K562 (cell line): ENCODE measurements around the gene ISY1. TPM values are rescaled to one million over a fixed set of nuclear protein-coding genes. Genes with fewer than 3 reads are reported as not detected.
A peak's percentile ranks its signal among the peaks of the same experiment; 100 is the strongest.

Source experiments
- DACH1 ChIP-seq: fragments of 450-650 bp; IDR thresholded peaks from 2 replicates; pipeline ENCODE4 v1.6.1; 2018; ENCODE audit not compliant: partially characterized antibody
- MGA ChIP-seq: fragments of 450-650 bp; IDR thresholded peaks from 2 replicates; pipeline ENCODE4 v1.6.1; 2016; ENCODE audit warnings: mild to moderate bottlenecking, moderate library complexity
- ZFP30 ChIP-seq: fragments of 250-450 bp; sonication (Bioruptor Pico); IDR thresholded peaks from 2 replicates; pipeline ENCODE4 v1.8.0; 2022; ENCODE audit warnings: moderate library complexity, mild to moderate bottlenecking, inconsistent platforms, borderline replicate concordance
- polyA plus RNA-seq, 8 experiments: library from polyadenylated mRNA; depleted of rRNA in 4 of 8; stranded (reverse) in 5 of 8; unstranded in 3 of 8; fragments of >200 nt; fragmentation: Nextera tagmentation in 2 of 8; fragmentation: Illumina TruSeq in 1 of 8; extraction: Ambion mirVana in 2 of 8; extraction: Trizol in 1 of 8; gene quantifications; 2 replicates each; pipeline versions ENCODE4 v1.2.1 to v1.2.3, GENCODE V29; 2011 to 2014; ENCODE audit warnings: inconsistent platforms in 1 of 8, missing spikeins in 1 of 8
- total RNA-seq, 7 experiments: library from RNA; depleted of rRNA in 6 of 7; stranded (reverse); fragments of >200 nt in 6 of 7; fragmentation: Illumina TruSeq in 2 of 7; extraction: Trizol in 2 of 7; gene quantifications; 2 replicates each; pipeline versions ENCODE4 v1.2.1 to v1.2.3, GENCODE V29; 2011 to 2021; ENCODE audit warnings: low replicate concordance in 1 of 7
- TF ChIP-seq, protein P1 (sequence below): fragments of 450-650 bp; formaldehyde crosslinking; IDR thresholded peaks from 2 replicates; pipeline ENCODE4 v1.4.0; 2022; ENCODE audit warnings: mild to moderate bottlenecking, moderate library complexity
- TF ChIP-seq, protein P2 (sequence below), 2 experiments: fragments of 450-650 bp; formaldehyde crosslinking in 1 of 2; IDR thresholded peaks; 2 replicates each; pipeline versions ENCODE4 v1.4.0 to v1.6.1; 2014 to 2020; ENCODE audit warnings: mild to moderate bottlenecking in 2 of 2, borderline replicate concordance in 1 of 2, low read depth in 1 of 2

ISY1 gene
- total and polyA plus RNA-seq, 9 of the 15 experiments (the other 6 are each of a cell fraction or from before 2014, with no cell fraction given) = 23.5 to 50.0 (median 32.9) TPM

DNA sequence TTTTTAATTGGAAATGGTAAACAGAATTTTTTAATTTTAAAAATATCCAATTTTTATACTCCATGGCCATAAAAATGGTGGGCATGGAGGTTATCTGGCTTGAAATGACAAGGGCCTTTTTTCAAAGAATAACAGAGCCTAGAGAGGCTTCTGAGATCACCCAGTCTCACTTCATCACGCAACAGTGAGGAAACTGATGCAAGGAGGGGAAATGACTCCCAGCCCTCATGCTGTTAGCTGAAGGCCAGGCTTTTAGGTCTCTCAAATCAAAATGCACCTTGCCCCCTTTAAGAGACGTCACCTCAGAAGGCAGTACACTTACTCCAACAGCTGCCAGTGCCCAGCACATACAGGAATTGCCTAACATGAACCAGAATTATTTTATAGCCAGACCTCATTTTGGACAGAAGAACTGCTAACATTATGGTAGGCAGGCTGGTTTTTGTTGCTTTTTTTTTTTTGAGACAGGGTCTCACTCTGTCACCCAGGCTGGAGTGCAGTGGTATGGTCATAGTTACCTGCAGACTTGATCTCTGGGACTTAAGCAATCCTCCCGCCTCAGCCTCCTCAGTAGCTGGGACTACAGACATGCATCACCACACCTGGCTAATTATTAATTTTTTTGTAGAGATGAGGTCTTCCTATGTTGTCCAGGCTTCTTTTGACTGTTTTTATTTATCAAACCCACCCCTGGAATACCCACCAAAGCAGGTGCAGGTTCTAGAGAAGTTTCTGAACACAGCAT is 48.4 kb downstream of the ISY1 start (continued):
- TF ChIP-seq MGA = peak; percentile 36; the same call in 1 of the 2 replicates
- no peak for TF ChIP-seq ZFP30 (CRISPR knock-in tag)
- TF ChIP-seq, protein P1, sequence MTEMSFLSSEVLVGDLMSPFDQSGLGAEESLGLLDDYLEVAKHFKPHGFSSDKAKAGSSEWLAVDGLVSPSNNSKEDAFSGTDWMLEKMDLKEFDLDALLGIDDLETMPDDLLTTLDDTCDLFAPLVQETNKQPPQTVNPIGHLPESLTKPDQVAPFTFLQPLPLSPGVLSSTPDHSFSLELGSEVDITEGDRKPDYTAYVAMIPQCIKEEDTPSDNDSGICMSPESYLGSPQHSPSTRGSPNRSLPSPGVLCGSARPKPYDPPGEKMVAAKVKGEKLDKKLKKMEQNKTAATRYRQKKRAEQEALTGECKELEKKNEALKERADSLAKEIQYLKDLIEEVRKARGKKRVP (CRISPR knock-in tag) = peak; percentile 93
- TF ChIP-seq, protein P2, sequence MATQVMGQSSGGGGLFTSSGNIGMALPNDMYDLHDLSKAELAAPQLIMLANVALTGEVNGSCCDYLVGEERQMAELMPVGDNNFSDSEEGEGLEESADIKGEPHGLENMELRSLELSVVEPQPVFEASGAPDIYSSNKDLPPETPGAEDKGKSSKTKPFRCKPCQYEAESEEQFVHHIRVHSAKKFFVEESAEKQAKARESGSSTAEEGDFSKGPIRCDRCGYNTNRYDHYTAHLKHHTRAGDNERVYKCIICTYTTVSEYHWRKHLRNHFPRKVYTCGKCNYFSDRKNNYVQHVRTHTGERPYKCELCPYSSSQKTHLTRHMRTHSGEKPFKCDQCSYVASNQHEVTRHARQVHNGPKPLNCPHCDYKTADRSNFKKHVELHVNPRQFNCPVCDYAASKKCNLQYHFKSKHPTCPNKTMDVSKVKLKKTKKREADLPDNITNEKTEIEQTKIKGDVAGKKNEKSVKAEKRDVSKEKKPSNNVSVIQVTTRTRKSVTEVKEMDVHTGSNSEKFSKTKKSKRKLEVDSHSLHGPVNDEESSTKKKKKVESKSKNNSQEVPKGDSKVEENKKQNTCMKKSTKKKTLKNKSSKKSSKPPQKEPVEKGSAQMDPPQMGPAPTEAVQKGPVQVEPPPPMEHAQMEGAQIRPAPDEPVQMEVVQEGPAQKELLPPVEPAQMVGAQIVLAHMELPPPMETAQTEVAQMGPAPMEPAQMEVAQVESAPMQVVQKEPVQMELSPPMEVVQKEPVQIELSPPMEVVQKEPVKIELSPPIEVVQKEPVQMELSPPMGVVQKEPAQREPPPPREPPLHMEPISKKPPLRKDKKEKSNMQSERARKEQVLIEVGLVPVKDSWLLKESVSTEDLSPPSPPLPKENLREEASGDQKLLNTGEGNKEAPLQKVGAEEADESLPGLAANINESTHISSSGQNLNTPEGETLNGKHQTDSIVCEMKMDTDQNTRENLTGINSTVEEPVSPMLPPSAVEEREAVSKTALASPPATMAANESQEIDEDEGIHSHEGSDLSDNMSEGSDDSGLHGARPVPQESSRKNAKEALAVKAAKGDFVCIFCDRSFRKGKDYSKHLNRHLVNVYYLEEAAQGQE (IDR thresholded peaks at IDR 0.05; ENCODE audit: borderline replicate concordance) = peak; percentile 28; the same call in 1 of the 2 replicates
- TF ChIP-seq, protein P2 (CRISPR knock-in tag; IDR thresholded peaks at IDR 0.05; ENCODE audit: low read depth) = no peak
- no peak for TF ChIP-seq DACH1
